Epithelial cell of proximal tubule (primary cell): Measurements from ENCODE around the gene SOBP. TPM values are rescaled to one million over a fixed set of nuclear protein-coding genes. Genes with fewer than 3 reads are reported as not detected.
A peak's percentile ranks its signal among the peaks of the same experiment; 100 is the strongest.

Experiments used
- DNase-seq: peaks from one replicate; pipeline ENCODE4 v3.0.0-alpha.2; 2011; ENCODE audit warnings: low read depth
- H3K4me3 ChIP-seq: 2 replicates; pipeline ENCODE4 v1.5.1; 2011; ENCODE audit warnings: low read depth, mild to moderate bottlenecking, low read length
- CTCF ChIP-seq: conservative IDR thresholded peaks from 2 replicates; pipeline ENCODE4 v1.5.1; 2012; ENCODE audit warnings: low read depth, mild to moderate bottlenecking, low read length
- total RNA-seq: library from RNA; depleted of rRNA; stranded (reverse); fragments of >200 nt; gene quantifications from 2 replicates; pipeline ENCODE4 v1.2.3, GENCODE V29; 2015

The SOBP gene
- total RNA-seq, 1 donor from 2014 or later = 2.5 TPM

- DNase-seq = no peak
- H3K4me3 ChIP-seq = no peak overlapping the region
- TF ChIP-seq CTCF = no peak
Observed at GRCh38 chr6:107594736-107595135, 104.8 kb downstream of the SOBP start.

GRCh38 chr6:107598091-107598490 is 108.2 kb downstream of the SOBP start:
- TF ChIP-seq CTCF = no peak
- no peak for DNase-seq
- H3K4me3 ChIP-seq = no peak overlapping the region

- DNase-seq = no peak
- no peak overlapping the region for H3K4me3 ChIP-seq
- no peak for TF ChIP-seq CTCF
Observed at GRCh38 chr6:107599043-107599442, 109.1 kb downstream of the SOBP start.

GRCh38 chr6:107600121-107600520 is 110.2 kb downstream of the SOBP start:
- H3K4me3 ChIP-seq = no peak overlapping the region
- TF ChIP-seq CTCF = no peak
- DNase-seq = no peak

- no peak for TF ChIP-seq CTCF
- no peak overlapping the region for H3K4me3 ChIP-seq
- peak; percentile 35 for DNase-seq
Observed at GRCh38 chr6:107600936-107601335, 111.0 kb downstream of the SOBP start.

- DNase-seq = no peak
- TF ChIP-seq CTCF = no peak
- no peak overlapping the region for H3K4me3 ChIP-seq
Observed at GRCh38 chr6:107601406-107601805, 111.5 kb downstream of the SOBP start.

- no peak overlapping the region for H3K4me3 ChIP-seq
- no peak for DNase-seq
- TF ChIP-seq CTCF = no peak
Observed at GRCh38 chr6:107602321-107603005, 112.5 kb downstream of the SOBP start.
